HEK293T (cell line): Measurements from ENCODE around the gene LRRC56.

Experiments
- CTCF ChIA-PET: fragments of 350-600 bp; formaldehyde crosslinking; extraction: SDS; loops from one replicate; lab custom pipeline; 2021; ENCODE audit warnings: antibody characterized with exemption, inconsistent platforms; lab: Yijun Ruan, JAX
- POLR2A ChIA-PET: fragments of 350-600 bp; formaldehyde crosslinking; extraction: SDS; loops from one replicate; lab custom pipeline; 2020; ENCODE audit warnings: antibody characterized with exemption, inconsistent platforms; lab: Yijun Ruan, JAX
- DNase-seq: peaks from one replicate; pipeline ENCODE4 v3.0.0; 2012; ENCODE audit warnings: mixed read lengths; ENCODE audit errors: extremely low spot score
- ARNT ChIP-seq: fragments of 450-650 bp; IDR thresholded peaks from 2 replicates; pipeline ENCODE4 v1.6.1; 2017; ENCODE audit warnings: mild to moderate bottlenecking
- BHLHE40 ChIP-seq: fragments of 450-650 bp; IDR thresholded peaks from 2 replicates; pipeline ENCODE4 v1.6.1; 2016; ENCODE audit warnings: mild to moderate bottlenecking, moderate library complexity, borderline replicate concordance
- CTBP1 ChIP-seq: fragments of 450-650 bp; IDR thresholded peaks from 2 replicates; pipeline ENCODE4 v1.6.1; 2016; ENCODE audit warnings: borderline replicate concordance
- ELF4 ChIP-seq: fragments of 450-650 bp; IDR thresholded peaks from 2 replicates; pipeline ENCODE4 v1.6.1; 2017; ENCODE audit warnings: antibody characterized with exemption
- FOXA1 ChIP-seq: fragments of 450-650 bp; IDR thresholded peaks from 2 replicates; pipeline ENCODE4 v1.6.1; 2016; ENCODE audit warnings: mild to moderate bottlenecking
- FOXK2 ChIP-seq: fragments of 450-650 bp; IDR thresholded peaks from 2 replicates; pipeline ENCODE4 v1.6.1; 2016; ENCODE audit warnings: mild to moderate bottlenecking
- FOXM1 ChIP-seq: fragments of 450-650 bp; IDR thresholded peaks from 2 replicates; pipeline ENCODE4 v1.6.1; 2017; ENCODE audit warnings: mild to moderate bottlenecking, borderline replicate concordance
- HDGF ChIP-seq: fragments of 450-650 bp; IDR thresholded peaks from 2 replicates; pipeline ENCODE4 v1.6.1; 2017; ENCODE audit warnings: antibody characterized with exemption, borderline replicate concordance
- L3MBTL2 ChIP-seq: fragments of 450-650 bp; conservative IDR thresholded peaks from 2 replicates; pipeline ENCODE4 v1.6.1; 2016; ENCODE audit warnings: mild to moderate bottlenecking
- LEF1 ChIP-seq: fragments of 450-650 bp; IDR thresholded peaks from 2 replicates; pipeline ENCODE4 v1.6.1; 2017; ENCODE audit warnings: mild to moderate bottlenecking, borderline replicate concordance
- NFRKB ChIP-seq: fragments of 450-650 bp; IDR thresholded peaks from 2 replicates; pipeline ENCODE4 v1.6.1; 2016; ENCODE audit warnings: mild to moderate bottlenecking, moderate library complexity
- PKNOX1 ChIP-seq: fragments of 450-650 bp; IDR thresholded peaks from 2 replicates; pipeline ENCODE4 v1.6.1; 2016
- SP1 ChIP-seq: fragments of 450-650 bp; IDR thresholded peaks from 2 replicates; pipeline ENCODE4 v1.6.1; 2017
- SUZ12 ChIP-seq: fragments of 450-650 bp; IDR thresholded peaks from 2 replicates; pipeline ENCODE4 v1.6.1; 2016; ENCODE audit warnings: mild to moderate bottlenecking
- TARDBP ChIP-seq: fragments of 450-650 bp; IDR thresholded peaks from 2 replicates; pipeline ENCODE4 v1.6.1; 2016
- ZNF384 ChIP-seq: fragments of 450-650 bp; IDR thresholded peaks from 2 replicates; pipeline ENCODE4 v1.6.1; 2016

Gene LRRC56

GRCh38 chr11:555227-555779 is 18.0 kb downstream of the LRRC56 start:
- TF ChIP-seq ARNT (no peak), FOXM1 (no peak), NFRKB (no peak), TARDBP (no peak), ELF4 (no peak), PKNOX1 (no peak)
- ChIA-PET POLR2A (interaction anchor here (0.6 to 1.5 kb wide), 3 partner anchors 20 to 141 kb away, joined by 3 to 4 read pairs (median 3); partner anchors contain the start of genes HRAS and TMEM80), CTCF (interaction anchor here (1.0 to 1.6 kb wide), 2 partner anchors 20 to 173 kb away, joined by 4 read pairs; partner anchors contain the start of gene HRAS)
- DNase-seq: no peak

GRCh38 chr11:555780-556661 is 18.7 kb downstream of the LRRC56 start:
- POLR2A ChIA-PET: interaction anchor here (1.0 to 1.6 kb wide), 4 partner anchors 10 to 140 kb away, joined by 3 to 5 read pairs (median 3); partner anchors contain the start of gene TMEM80
- CTCF ChIA-PET: no interaction called here
- TF ChIP-seq NFRKB (no peak), SP1 (no peak), CTBP1 (no peak), SUZ12 (no peak), HDGF (no peak), FOXA1 (no peak), ARNT (no peak)
- DNase-seq: no peak

- TF ChIP-seq LEF1 (no peak), CTBP1 (no peak), PKNOX1 (no peak), TARDBP (no peak), NFRKB (no peak), ZNF384 (no peak), BHLHE40 (no peak), FOXA1 (no peak), FOXM1 (no peak), ARNT (no peak), SP1 (no peak), SUZ12 (no peak)
- no peak for DNase-seq
- ChIA-PET CTCF (no interaction called here), POLR2A (interaction anchor here (1.0 to 1.6 kb wide), 5 partner anchors 9 to 139 kb away, joined by 3 to 5 read pairs (median 3); partner anchors contain the start of gene TMEM80)
Measured at GRCh38 chr11:556662-557256, 19.4 kb downstream of the LRRC56 start.

- POLR2A ChIA-PET: interaction anchor here (1.2 to 1.6 kb wide), 2 partner anchors 11 to 20 kb away, joined by 3 to 5 read pairs; no protein-coding TSS in a partner anchor
- CTCF ChIA-PET: no interaction called here
- no peak for DNase-seq
- TF ChIP-seq L3MBTL2 (no peak), FOXA1 (no peak), SP1 (no peak), SUZ12 (no peak), CTBP1 (no peak)
Measured at GRCh38 chr11:557328-558132, 20.2 kb downstream of the LRRC56 start.

GRCh38 chr11:558503-558902 is 21.2 kb downstream of the LRRC56 start:
- ChIA-PET CTCF (no interaction called here), POLR2A (interaction anchor here (1.9 kb wide), 1 partner anchor 17 kb away, joined by 6 read pairs; the partner anchor contains the start of gene PHRF1)
- no peak for DNase-seq
- TF ChIP-seq ARNT: no peak
- no peak for TF ChIP-seq TARDBP
- TF ChIP-seq FOXM1: no peak
- no peak for TF ChIP-seq CTBP1
- TF ChIP-seq NFRKB: no peak
- no peak for TF ChIP-seq ELF4
- TF ChIP-seq PKNOX1: no peak
- TF ChIP-seq LEF1: no peak
- no peak for TF ChIP-seq FOXK2
- no peak for TF ChIP-seq SP1
- TF ChIP-seq ZNF384: no peak
- no peak for TF ChIP-seq HDGF
